Measurements from ENCODE around the gene FBXW5.

- no peak for TF ChIP-seq CTCF (IDR thresholded peaks at IDR 0.05)
- no peak for TF ChIP-seq TCF7L2 (IDR thresholded peaks at IDR 0.05; ENCODE audit: low read depth, low read length)
Measured at GRCh38 chr9:136903041-136903554, 41.4 kb downstream of the FBXW5 start.
